ENCODE results near the gene FBXW5.
A peak's percentile ranks its signal among the peaks of the same experiment; 100 is the strongest.

DNA sequence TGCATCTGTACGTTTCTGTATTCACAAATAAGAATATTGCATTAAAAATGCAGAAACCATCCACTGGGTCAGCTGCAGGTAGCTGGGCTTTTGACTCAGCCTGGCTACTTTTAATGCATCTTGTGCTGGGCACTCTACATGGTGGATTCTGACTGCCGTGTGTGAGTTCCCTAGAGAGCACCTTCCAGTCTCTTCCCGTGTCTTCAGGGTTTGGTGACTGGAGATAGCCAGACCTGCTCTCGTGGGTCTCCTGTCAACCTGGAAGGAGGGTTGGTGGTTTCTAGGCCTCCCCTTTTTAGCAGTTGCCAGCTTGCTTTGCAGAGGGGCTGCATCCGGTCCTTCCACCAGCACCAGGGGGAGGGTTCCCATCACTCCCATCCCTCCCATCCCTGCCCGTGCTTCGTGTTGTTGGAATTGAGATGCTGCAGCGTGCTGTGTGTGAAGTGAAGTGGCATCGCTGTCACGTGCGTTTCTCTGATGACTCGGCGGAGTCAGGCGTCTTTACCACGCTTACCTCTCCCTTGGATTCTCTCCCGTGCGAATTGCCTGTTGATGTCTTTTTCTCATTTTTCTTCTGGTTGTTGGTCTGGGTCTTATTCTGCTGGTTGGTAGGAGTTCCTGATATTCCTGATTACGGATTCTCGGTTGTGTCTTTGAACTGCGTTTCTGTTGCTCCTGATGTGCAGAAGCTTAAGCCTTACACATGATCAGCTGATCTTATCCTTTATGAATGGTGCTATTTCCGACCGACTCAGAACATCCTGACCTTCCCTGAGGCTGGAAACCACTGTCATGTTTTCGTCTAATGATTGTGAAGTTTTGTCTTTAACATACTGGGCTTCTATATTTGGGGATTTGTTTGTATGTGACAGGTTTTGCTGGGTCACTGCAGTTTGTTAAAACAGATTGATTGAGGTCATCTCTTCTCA lies 16.9 kb downstream of the FBXW5 start:
- TF ChIP-seq, protein P1, sequence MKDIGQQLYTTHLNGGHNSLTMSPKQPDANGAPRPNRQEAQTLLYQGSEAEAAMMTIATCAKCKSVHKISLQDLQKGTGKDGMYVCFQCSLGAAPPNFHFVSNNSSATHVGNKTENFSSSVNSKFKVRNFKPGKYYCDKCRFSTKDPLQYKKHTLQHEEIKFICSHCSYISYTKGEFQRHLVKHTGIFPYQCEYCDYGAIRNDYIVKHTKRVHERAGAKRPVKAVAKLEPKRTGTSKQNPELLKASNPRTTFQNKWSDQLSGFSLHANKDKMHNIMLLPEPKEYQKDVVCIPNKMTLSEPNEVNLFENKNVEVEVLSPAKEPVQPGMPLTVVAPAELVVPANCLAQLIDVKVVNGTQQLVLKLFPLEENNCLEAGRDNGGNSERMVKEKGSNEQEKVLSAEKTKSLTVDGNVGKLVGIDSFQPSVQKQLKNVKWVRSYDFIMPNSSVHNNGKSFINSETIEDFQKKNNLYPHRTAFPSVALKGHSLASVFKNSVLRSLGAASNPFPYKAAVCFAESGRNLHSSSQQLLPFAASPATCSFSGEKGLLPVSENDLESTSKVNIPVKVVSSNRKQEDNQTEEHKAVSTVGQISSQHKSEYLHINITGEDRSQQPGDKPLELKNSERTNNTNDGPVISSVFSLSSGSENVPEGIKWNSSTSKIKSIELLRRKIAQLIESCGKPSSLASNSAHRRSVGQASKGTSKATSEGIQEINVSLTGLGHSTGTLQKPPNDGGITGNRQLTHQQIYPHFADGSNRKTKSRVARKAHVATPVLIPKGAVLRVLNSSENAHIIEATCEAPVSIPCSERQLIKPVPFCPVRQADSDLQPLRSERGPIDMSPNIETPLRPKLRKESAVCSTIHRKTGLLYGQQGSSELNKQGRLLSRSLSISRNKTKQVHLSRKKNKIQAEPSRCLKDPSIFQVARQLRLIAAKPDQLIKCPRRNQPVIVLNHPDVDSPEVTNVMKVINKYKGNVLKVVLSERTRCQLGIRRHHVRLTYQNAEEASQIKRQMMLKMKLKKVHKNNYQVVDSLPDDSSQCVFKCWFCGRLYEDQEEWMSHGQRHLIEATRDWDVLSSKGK (CRISPR knock-in tag; IDR thresholded peaks at IDR 0.05) = no peak
- TF ChIP-seq POLR2A (conservative IDR thresholded peaks at IDR 0.05) (no peak; the same call in 1 of the 2 replicates), ATF3 (IDR thresholded peaks at IDR 0.05) (peak; percentile 25; the same call in 1 of the 2 replicates), ATF3 (CRISPR knock-in tag; conservative IDR thresholded peaks at IDR 0.05) (no peak), MCM2 (IDR thresholded peaks at IDR 0.05; ENCODE audit: low read depth) (no peak), SMC3 (conservative IDR thresholded peaks at IDR 0.05; ENCODE audit: insufficient read depth, low read depth, low read length) (no peak), SMAD3 (CRISPR knock-in tag; conservative IDR thresholded peaks at IDR 0.05) (no peak), PCBP1 (IDR thresholded peaks at IDR 0.05; ENCODE audit: low read depth, low read length, poor library complexity, severe bottlenecking) (no peak), PURB (CRISPR knock-in tag; IDR thresholded peaks at IDR 0.05; ENCODE audit: low read depth) (no peak), TBL1XR1 (IDR thresholded peaks at IDR 0.05; ENCODE audit: low read length in 2 of 2) (no peak)
- TF ChIP-seq, protein P2, sequence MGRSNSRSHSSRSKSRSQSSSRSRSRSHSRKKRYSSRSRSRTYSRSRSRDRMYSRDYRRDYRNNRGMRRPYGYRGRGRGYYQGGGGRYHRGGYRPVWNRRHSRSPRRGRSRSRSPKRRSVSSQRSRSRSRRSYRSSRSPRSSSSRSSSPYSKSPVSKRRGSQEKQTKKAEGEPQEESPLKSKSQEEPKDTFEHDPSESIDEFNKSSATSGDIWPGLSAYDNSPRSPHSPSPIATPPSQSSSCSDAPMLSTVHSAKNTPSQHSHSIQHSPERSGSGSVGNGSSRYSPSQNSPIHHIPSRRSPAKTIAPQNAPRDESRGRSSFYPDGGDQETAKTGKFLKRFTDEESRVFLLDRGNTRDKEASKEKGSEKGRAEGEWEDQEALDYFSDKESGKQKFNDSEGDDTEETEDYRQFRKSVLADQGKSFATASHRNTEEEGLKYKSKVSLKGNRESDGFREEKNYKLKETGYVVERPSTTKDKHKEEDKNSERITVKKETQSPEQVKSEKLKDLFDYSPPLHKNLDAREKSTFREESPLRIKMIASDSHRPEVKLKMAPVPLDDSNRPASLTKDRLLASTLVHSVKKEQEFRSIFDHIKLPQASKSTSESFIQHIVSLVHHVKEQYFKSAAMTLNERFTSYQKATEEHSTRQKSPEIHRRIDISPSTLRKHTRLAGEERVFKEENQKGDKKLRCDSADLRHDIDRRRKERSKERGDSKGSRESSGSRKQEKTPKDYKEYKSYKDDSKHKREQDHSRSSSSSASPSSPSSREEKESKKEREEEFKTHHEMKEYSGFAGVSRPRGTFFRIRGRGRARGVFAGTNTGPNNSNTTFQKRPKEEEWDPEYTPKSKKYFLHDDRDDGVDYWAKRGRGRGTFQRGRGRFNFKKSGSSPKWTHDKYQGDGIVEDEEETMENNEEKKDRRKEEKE (IDR thresholded peaks at IDR 0.05; ENCODE audit: borderline replicate concordance in 1 of 2, control insufficient read depth in 1 of 2, low read depth in 2 of 2, low read length in 1 of 2) = no peak
- TF ChIP-seq, protein P3, sequence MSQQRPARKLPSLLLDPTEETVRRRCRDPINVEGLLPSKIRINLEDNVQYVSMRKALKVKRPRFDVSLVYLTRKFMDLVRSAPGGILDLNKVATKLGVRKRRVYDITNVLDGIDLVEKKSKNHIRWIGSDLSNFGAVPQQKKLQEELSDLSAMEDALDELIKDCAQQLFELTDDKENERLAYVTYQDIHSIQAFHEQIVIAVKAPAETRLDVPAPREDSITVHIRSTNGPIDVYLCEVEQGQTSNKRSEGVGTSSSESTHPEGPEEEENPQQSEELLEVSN (IDR thresholded peaks at IDR 0.05; ENCODE audit: borderline replicate concordance in 1 of 2, extremely low read depth in 1 of 2, insufficient read depth in 1 of 2, insufficient read length in 1 of 2, low read depth in 1 of 2, low read length in 1 of 2, poor library complexity in 1 of 2, severe bottlenecking in 1 of 2) = no peak

Data from K562 (cell line).